ENCODE results near the gene SLC31A1. TPM values are rescaled to one million over a fixed set of nuclear protein-coding genes. Genes with fewer than 3 reads are reported as not detected.

The SLC31A1 gene
- 10 to 100 TPM; 31.8 to 39.6 (median 36.7) TPM for total RNA-seq (2021; fragmentation: NEBNext Ultra II Directional; extraction: Animal tissue kit (Norgen Biotek cat#: 25700))
- long read RNA-seq, full-length matches to known transcripts = 63 of 77 reads
- long read RNA-seq, partial matches to known transcripts = 3 of 77 reads
- long read RNA-seq, other reads (novel, unspliced or antisense) = 11 of 77 reads

DNA sequence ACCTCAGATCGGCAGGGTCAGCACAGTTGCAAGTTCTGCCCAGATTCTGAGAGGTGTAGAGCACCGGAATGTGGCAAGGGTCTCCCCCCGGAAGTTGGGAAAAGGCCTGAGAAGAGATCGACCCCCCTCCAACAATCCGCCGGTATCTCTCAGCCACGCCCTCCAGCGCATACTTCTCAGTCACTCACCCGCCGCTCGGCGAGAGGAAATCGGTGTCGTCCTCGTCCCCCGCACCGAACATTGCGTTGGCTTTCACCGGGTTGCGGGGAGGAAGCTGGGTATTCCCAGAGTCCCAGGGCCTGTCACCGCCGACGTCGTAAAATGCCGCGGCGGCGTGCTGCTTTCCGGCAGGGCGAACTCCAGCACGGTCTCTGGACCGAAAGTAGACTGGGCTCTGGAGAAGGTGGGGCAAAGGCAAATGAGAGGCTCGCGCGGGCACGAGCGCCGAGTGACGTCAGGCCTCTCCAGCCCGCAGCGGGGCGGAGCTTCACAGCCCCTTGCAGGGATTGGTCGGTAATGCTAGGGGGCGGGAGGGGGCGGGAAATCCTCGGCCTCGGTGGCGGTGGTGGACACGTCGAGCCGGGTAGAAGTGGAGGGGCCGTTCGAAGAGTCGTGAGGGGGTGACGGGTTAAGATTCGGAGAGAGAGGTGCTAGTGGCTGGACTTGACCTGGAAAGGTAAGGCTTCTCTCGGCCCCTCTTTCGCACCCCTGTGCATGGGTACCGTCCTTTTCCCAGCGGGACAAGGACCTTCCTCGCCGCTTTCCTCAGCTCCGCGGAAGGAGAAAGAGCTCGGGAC is at the start of gene SLC31A1, which contains the start of gene FKBP15:
Gene SLC31A1 (plus strand): TSS at position 542 of the 797 bp plus-strand sequence. CDS start 34,605 bp downstream, outside the sequence.
Gene FKBP15 (minus strand): TSS at position 275 of the 797 bp plus-strand sequence. CDS start 34 bp downstream, at position 241.
- Mint-ChIP-seq H3K36me3 (ENCODE audit: low read depth) (peaks cover 12% of the 10 kb centered on the region; the same call in 1 of the 2 replicates), H3K4me3 (peak within 1 kb of the TSS; percentile 99), H3K27ac (peak within 1 kb of the TSS; percentile 81), H3K9me3 (no peaks in the 10 kb centered on the region), H3K27me3 (ENCODE audit: insufficient read depth) (no peaks in the 10 kb centered on the region; the same call in 1 of the 2 replicates), H3K4me1 (ENCODE audit: low read depth) (peaks cover 64% of the 10 kb centered on the region)
- DNase-seq = peak; percentile 99
- TF ChIP-seq, protein P1, sequence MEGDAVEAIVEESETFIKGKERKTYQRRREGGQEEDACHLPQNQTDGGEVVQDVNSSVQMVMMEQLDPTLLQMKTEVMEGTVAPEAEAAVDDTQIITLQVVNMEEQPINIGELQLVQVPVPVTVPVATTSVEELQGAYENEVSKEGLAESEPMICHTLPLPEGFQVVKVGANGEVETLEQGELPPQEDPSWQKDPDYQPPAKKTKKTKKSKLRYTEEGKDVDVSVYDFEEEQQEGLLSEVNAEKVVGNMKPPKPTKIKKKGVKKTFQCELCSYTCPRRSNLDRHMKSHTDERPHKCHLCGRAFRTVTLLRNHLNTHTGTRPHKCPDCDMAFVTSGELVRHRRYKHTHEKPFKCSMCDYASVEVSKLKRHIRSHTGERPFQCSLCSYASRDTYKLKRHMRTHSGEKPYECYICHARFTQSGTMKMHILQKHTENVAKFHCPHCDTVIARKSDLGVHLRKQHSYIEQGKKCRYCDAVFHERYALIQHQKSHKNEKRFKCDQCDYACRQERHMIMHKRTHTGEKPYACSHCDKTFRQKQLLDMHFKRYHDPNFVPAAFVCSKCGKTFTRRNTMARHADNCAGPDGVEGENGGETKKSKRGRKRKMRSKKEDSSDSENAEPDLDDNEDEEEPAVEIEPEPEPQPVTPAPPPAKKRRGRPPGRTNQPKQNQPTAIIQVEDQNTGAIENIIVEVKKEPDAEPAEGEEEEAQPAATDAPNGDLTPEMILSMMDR (IDR thresholded peaks at IDR 0.05) = no peak

DNA sequence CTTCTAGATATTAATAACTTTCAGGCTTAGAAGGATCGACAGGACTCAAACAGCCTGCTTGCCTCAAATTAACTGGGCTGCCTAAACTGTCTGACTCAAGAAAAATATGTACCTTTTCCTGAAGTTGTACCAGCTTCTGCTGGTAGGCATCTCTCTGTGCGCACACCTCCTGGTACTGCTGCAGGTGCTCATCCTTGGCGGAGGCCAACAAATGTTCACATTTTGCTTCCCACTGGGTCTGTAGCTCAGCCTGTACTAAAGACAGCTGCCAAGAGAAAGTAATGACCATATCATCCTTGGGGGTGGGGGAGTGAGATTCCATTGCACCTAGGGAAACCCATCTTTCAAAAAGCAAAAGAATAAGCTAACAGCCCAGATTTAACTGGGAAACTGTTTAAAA is 48.0 kb upstream of the SLC31A1 start:
- H3K36me3 Mint-ChIP-seq (ENCODE audit: low read depth) = peaks cover 45% of the 10 kb centered on the region
- TF ChIP-seq, protein P1 (IDR thresholded peaks at IDR 0.05) = no peak
- no peaks in the 10 kb centered on the region for H3K9me3 Mint-ChIP-seq
- H3K4me3 Mint-ChIP-seq = no peak overlapping the region
- no peak overlapping the region for H3K27ac Mint-ChIP-seq
- peaks cover 1% of the 10 kb centered on the region; the same call in 1 of the 2 replicates for H3K27me3 Mint-ChIP-seq (ENCODE audit: insufficient read depth)
- H3K4me1 Mint-ChIP-seq (ENCODE audit: low read depth) = peaks cover 10% of the 10 kb centered on the region
- DNase-seq = no peak

GRCh38 chr9:113176803-113177202 is 44.5 kb upstream of the SLC31A1 start:
- H3K36me3 Mint-ChIP-seq (ENCODE audit: low read depth) = peaks cover 38% of the 10 kb centered on the region
- TF ChIP-seq, protein P1 (IDR thresholded peaks at IDR 0.05) = no peak
- H3K9me3 Mint-ChIP-seq = no peaks in the 10 kb centered on the region
- no peak overlapping the region for H3K4me3 Mint-ChIP-seq
- no peaks in the 10 kb centered on the region for H3K27me3 Mint-ChIP-seq (ENCODE audit: insufficient read depth)
- no peak overlapping the region for H3K27ac Mint-ChIP-seq
- H3K4me1 Mint-ChIP-seq (ENCODE audit: low read depth) = peaks cover 19% of the 10 kb centered on the region
- DNase-seq = no peak

DNA sequence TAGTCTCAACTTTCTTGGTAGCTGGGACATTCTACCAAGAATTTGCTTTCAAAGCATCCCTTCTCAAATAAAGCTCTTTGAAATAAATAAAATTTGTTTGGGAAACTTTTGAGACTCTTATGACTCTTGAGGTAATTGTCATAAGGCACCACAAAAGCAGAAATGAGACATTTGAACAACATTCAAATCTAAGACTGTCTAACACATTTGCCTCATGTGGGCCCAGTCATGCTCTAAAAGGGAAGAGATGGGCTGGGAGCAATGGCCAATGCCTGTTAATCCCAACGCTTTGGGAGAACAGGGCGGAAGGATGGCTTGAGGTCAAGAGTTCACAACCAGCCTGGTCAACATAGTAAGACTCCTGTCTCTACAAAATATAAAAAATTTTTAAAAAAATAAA is 44.1 kb upstream of the SLC31A1 start:
- no peaks in the 10 kb centered on the region for H3K27me3 Mint-ChIP-seq (ENCODE audit: insufficient read depth)
- DNase-seq = no peak
- H3K4me1 Mint-ChIP-seq (ENCODE audit: low read depth) = peaks cover 19% of the 10 kb centered on the region
- no peak overlapping the region for H3K27ac Mint-ChIP-seq
- H3K36me3 Mint-ChIP-seq (ENCODE audit: low read depth) = peaks cover 39% of the 10 kb centered on the region
- TF ChIP-seq, protein P1 (IDR thresholded peaks at IDR 0.05) = no peak
- no peaks in the 10 kb centered on the region for H3K9me3 Mint-ChIP-seq
- H3K4me3 Mint-ChIP-seq = no peak overlapping the region

- TF ChIP-seq, protein P1 (IDR thresholded peaks at IDR 0.05) = no peak
- Mint-ChIP-seq H3K27ac (peak overlapping the region; percentile 45), H3K4me1 (ENCODE audit: low read depth) (peaks cover 19% of the 10 kb centered on the region), H3K9me3 (no peaks in the 10 kb centered on the region), H3K27me3 (ENCODE audit: insufficient read depth) (no peaks in the 10 kb centered on the region), H3K4me3 (peak overlapping the region; percentile 25; the same call in 1 of the 2 replicates), H3K36me3 (ENCODE audit: low read depth) (peaks cover 37% of the 10 kb centered on the region)
- DNase-seq = peak; percentile 30
These were observed 43.3 kb upstream of the SLC31A1 start for GRCh38 chr9:113178087-113178486.
